NCI-H1436 (cell line): ENCODE data around the gene PPP1R9A.
"Not testable (repeated sequence)": the region's sequence is repeated elsewhere in the genome, so short reads cannot be mapped to it uniquely, and the experiment has no call there.

ENCODE experiments used
- DNase-seq: peaks from one replicate; lab custom pipeline; 2025; lab: John Stamatoyannopoulos, UW

PPP1R9A gene

DNA sequence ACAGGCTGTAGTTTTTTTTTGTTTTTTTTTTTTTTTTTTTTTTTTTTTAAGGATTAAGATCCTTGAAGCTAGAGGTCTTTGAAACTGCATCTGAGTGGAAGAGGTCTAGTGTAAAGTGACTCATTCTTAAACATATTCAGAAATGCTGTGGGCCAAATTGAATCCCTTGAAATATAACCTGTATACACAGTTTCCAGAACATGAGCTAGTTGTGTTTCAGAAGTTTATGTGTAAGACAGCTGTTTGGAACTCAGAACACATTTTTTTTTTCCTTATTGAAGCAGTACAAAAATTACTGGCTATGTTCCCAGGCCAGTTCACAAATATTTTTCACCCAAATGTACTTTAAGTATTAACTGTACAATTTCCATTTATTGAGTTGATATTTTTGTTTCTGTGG lies 67.9 kb downstream of the PPP1R9A start:
- no peak for DNase-seq

DNA sequence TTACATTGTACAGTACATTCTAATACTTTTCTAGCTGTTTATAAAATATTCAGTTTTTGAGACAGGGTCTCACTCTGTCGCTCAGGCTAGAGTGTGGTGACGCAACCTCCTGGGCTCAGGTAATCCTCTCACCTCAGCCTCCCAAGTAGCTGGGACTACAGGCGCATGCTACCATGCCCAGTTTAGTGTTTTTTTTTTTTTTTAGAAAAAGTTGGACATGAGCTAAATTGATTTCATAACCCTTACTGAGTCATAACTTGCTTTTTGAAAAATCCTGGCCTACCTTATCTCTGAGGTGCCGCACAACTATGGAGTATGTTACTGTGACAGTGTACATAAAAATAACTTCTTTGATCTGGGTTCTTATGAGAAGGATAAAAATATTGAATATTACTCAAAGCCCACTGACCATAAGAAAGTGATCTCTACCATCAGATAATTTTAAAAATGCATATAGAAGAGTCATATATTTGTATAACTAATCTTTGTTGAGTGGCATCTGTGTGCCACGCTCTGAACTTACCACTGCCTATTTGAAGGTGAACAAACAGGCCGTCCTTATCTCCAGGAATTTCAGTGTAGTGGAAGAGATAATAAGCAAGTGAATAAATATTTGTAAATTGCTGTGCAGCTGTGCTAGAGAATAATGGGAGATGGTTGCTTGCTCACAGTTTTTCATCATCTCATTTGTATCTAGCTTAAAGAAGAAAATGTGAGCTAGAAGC lies 73.2 kb downstream of the PPP1R9A start:
- no peak for DNase-seq

DNA sequence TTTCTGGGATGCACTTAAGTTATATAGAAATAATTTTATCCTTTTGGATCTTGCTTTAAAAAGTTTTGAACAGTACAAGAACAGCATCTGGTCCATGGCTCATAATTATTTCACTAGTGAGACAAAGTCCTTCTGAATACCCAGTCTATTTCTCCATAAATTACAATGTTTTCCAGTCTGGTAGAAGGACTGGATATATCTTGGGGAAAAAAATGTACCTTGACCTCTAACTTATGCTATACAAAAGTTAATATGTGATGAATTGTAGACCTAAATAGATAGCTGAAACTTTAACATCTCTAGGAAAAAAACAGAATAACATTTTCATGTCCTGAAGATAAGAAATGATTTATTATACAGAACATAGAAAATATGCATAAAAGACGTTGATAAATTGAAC lies 88.5 kb downstream of the PPP1R9A start:
- no peak for DNase-seq

- no peak for DNase-seq
These were observed 89.0 kb downstream of the PPP1R9A start for GRCh38 chr7:94996369-94996768.

DNA sequence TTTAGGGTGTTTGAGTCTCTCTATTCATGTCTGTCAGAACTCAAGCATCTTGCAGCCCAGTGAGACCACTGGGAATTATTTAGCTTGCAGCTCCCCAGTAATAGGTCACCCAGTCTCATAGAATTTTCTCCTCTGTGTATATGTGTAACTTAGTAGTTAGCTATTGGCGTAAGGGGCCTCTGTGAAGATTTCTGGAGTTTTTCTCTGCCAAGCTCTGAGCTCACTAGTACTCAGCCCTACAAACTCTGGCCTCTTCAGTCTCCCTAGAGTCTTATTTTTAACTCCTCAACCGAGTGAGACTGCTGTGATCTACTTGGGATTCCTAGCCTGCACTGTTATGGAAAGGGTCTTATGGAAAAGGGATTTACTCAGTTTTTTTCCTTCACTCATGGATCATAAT lies 90.2 kb downstream of the PPP1R9A start:
- DNase-seq, result no peak

GRCh38 chr7:94998266-94999068 lies 91.1 kb downstream of the PPP1R9A start:
- DNase-seq, result no peak

DNA sequence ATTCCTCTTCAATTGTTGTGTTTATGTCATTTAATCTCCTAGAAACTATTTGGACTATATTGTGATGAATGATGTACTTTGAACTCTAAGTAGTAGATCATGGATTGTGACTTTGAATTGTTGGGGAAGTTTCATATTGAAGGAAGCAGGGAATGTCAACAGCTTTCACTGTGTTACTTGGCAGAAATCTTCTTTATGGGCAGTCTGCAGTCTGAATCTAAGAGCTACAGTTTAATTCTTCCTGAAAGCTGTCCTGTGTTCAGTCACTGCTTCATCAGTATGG lies 91.6 kb downstream of the PPP1R9A start:
- no peak for DNase-seq

GRCh38 chr7:94999601-95000000 lies 92.2 kb downstream of the PPP1R9A start:
- not testable (repeated sequence) for DNase-seq

GRCh38 chr7:95001258-95001657 lies 93.9 kb downstream of the PPP1R9A start:
- no peak for DNase-seq

GRCh38 chr7:95001815-95002561 lies 94.6 kb downstream of the PPP1R9A start:
- no peak for DNase-seq

- no peak for DNase-seq
These were observed 95.4 kb downstream of the PPP1R9A start for GRCh38 chr7:95002775-95003174.

GRCh38 chr7:95004618-95005247 lies 97.3 kb downstream of the PPP1R9A start:
- no peak for DNase-seq

GRCh38 chr7:95006010-95006409 lies 98.6 kb downstream of the PPP1R9A start:
- DNase-seq, result no peak

GRCh38 chr7:95008773-95009172 lies 101.4 kb downstream of the PPP1R9A start:
- DNase-seq, result not testable (repeated sequence)

- no peak for DNase-seq
These were observed 103.9 kb downstream of the PPP1R9A start for GRCh38 chr7:95011146-95011928.

DNA sequence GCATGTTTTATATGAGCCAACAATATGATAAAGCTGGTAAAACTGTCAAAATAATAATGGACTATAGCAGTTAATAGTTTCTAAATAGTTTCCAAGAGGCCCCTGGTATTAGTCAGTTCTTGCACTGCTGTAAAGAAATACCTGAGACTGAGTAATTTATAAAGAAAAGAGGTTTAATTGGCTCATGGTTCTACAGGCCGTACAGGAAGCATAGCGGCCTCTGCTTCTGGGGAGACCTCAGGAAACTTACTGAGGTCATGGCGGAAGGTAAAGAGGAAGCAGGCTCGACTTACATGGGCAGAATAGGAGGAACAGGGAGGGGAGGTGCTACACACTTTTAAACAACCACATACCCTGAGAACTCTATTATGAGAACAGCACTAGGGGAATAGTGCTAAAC lies 104.6 kb downstream of the PPP1R9A start:
- no peak for DNase-seq

GRCh38 chr7:95018021-95018420 lies 110.6 kb downstream of the PPP1R9A start:
- no peak for DNase-seq

DNA sequence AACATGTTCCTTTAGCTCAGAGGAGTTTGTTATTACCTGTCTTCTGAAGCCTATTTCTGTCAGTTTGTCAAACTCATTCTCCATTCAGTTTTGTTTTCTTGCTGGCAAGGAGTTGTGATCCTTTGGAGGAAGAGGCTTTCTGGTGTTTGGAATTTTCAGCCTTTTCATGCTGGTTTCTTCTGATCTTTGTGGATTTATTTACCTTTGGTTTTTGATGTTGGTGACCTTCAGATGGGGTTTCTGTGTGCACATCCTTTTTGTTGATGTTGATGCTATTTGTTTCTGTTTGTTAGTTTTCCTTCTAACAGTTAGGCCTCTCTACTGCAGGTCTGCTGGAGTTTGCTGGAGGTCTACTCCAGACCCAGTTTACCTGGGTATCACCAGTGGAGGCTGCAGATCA lies 118.6 kb downstream of the PPP1R9A start:
- DNase-seq, result no peak

DNA sequence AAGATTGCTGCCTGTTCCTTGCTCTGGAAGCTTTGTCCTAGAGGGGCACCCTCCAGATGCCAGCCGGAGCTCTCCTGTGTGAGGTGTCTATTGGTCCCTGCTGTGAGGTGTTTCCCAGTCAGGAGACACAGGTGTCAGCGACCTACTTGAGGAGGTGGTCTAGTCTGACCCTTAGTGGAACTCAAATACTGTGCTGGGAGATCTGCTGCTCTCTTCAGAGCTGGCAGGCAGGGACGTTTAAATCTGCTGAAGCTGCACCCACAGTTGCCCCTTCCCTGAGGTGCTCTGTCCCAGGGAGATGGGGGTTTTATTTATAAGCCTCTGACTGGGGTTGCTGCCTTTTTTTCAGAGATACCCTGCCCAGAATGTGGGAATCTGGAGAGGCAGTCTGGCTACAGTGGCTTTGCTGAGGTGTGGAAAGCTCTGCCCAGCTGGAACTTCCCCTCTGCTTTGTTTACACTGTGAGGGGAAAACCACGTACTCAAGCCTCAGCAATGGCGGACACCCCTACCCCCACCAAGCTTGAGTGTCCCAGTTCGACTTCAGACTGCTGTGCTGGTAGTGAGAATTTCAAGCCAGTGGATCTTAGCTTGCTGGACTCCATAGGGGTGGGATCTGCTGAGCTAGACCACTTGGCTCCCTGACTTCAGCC lies 119.2 kb downstream of the PPP1R9A start:
- DNase-seq, result no peak

GRCh38 chr7:95027234-95027872 lies 120.0 kb downstream of the PPP1R9A start:
- no peak for DNase-seq

GRCh38 chr7:95028683-95029082 lies 121.3 kb downstream of the PPP1R9A start:
- no peak for DNase-seq
